BE2C (cell line): ENCODE data around the gene GPR39.

ENCODE experiments used
- DNase-seq: peaks from one replicate; pipeline ENCODE4 v3.0.0-alpha.2; 2020
- H3K27me3 ChIP-seq: fragments of 250-450 bp; sonication (Bioruptor Pico); 2 replicates; pipeline ENCODE4 v1.5.1; 2020; ENCODE audit warnings: mild to moderate bottlenecking
- H3K36me3 ChIP-seq: fragments of 250-450 bp; sonication (Bioruptor Pico); 2 replicates; pipeline ENCODE4 v1.5.1; 2020; ENCODE audit warnings: mild to moderate bottlenecking
- H3K4me1 ChIP-seq: fragments of 250-450 bp; sonication (Bioruptor Pico); 2 replicates; pipeline ENCODE4 v1.5.1; 2020
- H3K4me3 ChIP-seq: 2 replicates; pipeline ENCODE4 v1.5.1; 2011; ENCODE audit warnings: low read depth, low read length
- H3K9me3 ChIP-seq: fragments of 250-450 bp; sonication (Bioruptor Pico); 2 replicates; pipeline ENCODE4 v1.5.1; 2020
- TF ChIP-seq, protein P1 (sequence below): IDR thresholded peaks from 2 replicates; pipeline ENCODE4 v1.5.1; 2012; ENCODE audit warnings: mild to moderate bottlenecking, low read depth, low read length

The GPR39 gene

GRCh38 chr2:132609101-132609890, 192.7 kb downstream of the GPR39 start:
- no peak for DNase-seq
- TF ChIP-seq, protein P1, sequence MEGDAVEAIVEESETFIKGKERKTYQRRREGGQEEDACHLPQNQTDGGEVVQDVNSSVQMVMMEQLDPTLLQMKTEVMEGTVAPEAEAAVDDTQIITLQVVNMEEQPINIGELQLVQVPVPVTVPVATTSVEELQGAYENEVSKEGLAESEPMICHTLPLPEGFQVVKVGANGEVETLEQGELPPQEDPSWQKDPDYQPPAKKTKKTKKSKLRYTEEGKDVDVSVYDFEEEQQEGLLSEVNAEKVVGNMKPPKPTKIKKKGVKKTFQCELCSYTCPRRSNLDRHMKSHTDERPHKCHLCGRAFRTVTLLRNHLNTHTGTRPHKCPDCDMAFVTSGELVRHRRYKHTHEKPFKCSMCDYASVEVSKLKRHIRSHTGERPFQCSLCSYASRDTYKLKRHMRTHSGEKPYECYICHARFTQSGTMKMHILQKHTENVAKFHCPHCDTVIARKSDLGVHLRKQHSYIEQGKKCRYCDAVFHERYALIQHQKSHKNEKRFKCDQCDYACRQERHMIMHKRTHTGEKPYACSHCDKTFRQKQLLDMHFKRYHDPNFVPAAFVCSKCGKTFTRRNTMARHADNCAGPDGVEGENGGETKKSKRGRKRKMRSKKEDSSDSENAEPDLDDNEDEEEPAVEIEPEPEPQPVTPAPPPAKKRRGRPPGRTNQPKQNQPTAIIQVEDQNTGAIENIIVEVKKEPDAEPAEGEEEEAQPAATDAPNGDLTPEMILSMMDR, result no peak
- Histone ChIP-seq H3K4me3 (no peak overlapping the region), H3K36me3 (no peaks in the 10 kb centered on the region), H3K9me3 (no peaks in the 10 kb centered on the region), H3K27me3 (no peaks in the 10 kb centered on the region), H3K4me1 (no peaks in the 10 kb centered on the region)

GRCh38 chr2:132611719-132612118, 195.1 kb downstream of the GPR39 start:
- TF ChIP-seq, protein P1, result no peak
- DNase-seq, result no peak
- Histone ChIP-seq H3K4me3 (no peak overlapping the region), H3K4me1 (no peaks in the 10 kb centered on the region), H3K36me3 (no peaks in the 10 kb centered on the region), H3K27me3 (no peaks in the 10 kb centered on the region), H3K9me3 (no peaks in the 10 kb centered on the region)

- Histone ChIP-seq H3K4me3 (no peak overlapping the region), H3K27me3 (no peaks in the 10 kb centered on the region), H3K9me3 (no peaks in the 10 kb centered on the region), H3K36me3 (no peaks in the 10 kb centered on the region), H3K4me1 (no peaks in the 10 kb centered on the region)
- TF ChIP-seq, protein P1, result no peak
- DNase-seq, result no peak
Measured at GRCh38 chr2:132615329-132616085, 198.9 kb downstream of the GPR39 start.

GRCh38 chr2:132617989-132618388, 201.4 kb downstream of the GPR39 start:
- Histone ChIP-seq H3K36me3 (no peaks in the 10 kb centered on the region), H3K4me3 (no peak overlapping the region), H3K27me3 (no peaks in the 10 kb centered on the region), H3K4me1 (no peaks in the 10 kb centered on the region), H3K9me3 (no peaks in the 10 kb centered on the region)
- TF ChIP-seq, protein P1, result no peak
- DNase-seq, result no peak

DNA sequence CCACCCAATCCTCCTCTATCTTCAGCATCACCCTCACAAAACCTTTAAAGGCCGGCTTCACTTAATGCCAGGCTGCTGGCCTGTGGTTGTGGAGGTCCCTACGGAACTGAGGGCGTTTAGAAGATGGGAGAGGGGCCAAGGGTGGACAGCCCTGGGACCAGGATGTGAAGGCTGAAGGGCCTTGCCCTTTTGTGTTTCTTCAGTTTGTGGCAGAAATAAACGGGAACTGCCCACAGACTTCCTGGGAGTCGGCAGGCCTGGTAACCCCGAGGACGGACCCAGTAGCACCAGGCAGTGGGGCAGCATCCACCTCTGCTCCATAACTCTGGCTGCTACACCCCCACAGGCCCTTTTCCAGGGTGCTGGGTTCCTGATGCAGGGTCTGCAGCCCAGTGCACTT, 202.1 kb downstream of the GPR39 start:
- Histone ChIP-seq H3K36me3 (no peaks in the 10 kb centered on the region), H3K4me3 (no peak overlapping the region), H3K27me3 (no peaks in the 10 kb centered on the region), H3K9me3 (no peaks in the 10 kb centered on the region), H3K4me1 (no peaks in the 10 kb centered on the region)
- TF ChIP-seq, protein P1, result no peak
- no peak for DNase-seq

DNA sequence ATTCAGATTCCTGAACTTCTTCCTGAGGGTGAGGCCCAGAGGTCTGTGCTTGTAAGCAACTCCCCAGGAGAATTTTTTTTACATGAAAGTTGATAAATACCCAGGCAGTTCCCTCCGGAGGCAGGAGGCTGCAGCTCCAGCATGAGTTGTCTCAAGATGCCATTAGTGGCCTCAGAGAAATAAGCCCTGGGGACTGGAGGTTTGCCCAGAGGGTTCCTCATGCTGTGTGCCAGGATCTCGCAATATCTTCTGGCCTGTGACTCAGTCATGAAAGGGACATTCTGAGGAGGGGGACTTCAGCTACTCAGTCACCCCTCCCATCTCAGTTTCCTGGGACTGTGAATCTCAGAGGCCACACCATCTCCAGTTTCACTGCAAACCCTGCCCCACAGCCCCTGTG, 203.5 kb downstream of the GPR39 start:
- H3K27me3 ChIP-seq, result no peaks in the 10 kb centered on the region
- no peak for DNase-seq
- H3K9me3 ChIP-seq, result no peaks in the 10 kb centered on the region
- H3K36me3 ChIP-seq, result no peaks in the 10 kb centered on the region
- TF ChIP-seq, protein P1, result no peak
- no peaks in the 10 kb centered on the region for H3K4me1 ChIP-seq
- H3K4me3 ChIP-seq, result no peak overlapping the region
